Natural killer cell (primary cell): ENCODE measurements around the gene BAIAP2. TPM values are rescaled to one million over a fixed set of nuclear protein-coding genes. Genes with fewer than 3 reads are reported as not detected.
"Not testable (repeated sequence)": the region's sequence is repeated elsewhere in the genome, so short reads cannot be mapped to it uniquely, and the experiment has no call there.

ENCODE experiments used
- ATAC-seq, 3 donors: fragments of 150-1000 bp in 2 of 3; fragments of 200-7000 bp in 1 of 3; cut with Tn5 transposase; 1 replicate in 1 of 3; 2 replicates in 2 of 3; pipeline ENCODE4 v1.10.0; 2021; ENCODE audit warnings: mild to moderate bottlenecking in 2 of 3, moderate library complexity in 2 of 3
- DNase-seq, 2 donors: peaks; one replicate each; pipeline versions ENCODE4 v3.0.0 to v3.0.0-alpha.2; 2013 to 2021; ENCODE audit warnings: mixed read lengths in 1 of 2
- H3K27ac ChIP-seq: one replicate; pipeline ENCODE4 v1.5.1; 2013; ENCODE audit warnings: mild to moderate bottlenecking, low read length
- H3K27me3 ChIP-seq: one replicate; pipeline ENCODE4 v1.6.1; 2013; ENCODE audit warnings: low read length; ENCODE audit not compliant: control insufficient read depth, insufficient read depth
- H3K36me3 ChIP-seq: one replicate; pipeline ENCODE4 v1.6.1; 2013; ENCODE audit warnings: low read length; ENCODE audit not compliant: control insufficient read depth, insufficient read depth
- H3K4me1 ChIP-seq: one replicate; pipeline ENCODE4 v1.6.1; 2013; ENCODE audit warnings: low read length; ENCODE audit not compliant: control insufficient read depth, insufficient read depth
- H3K4me3 ChIP-seq: one replicate; pipeline ENCODE4 v1.5.1; 2013; ENCODE audit warnings: low read length
- H3K9me3 ChIP-seq: one replicate; pipeline ENCODE4 v1.6.1; 2013; ENCODE audit warnings: low read length; ENCODE audit not compliant: control insufficient read depth, insufficient read depth
- H3K27ac Mint-ChIP-seq, 2 donors: one replicate each; pipeline ENCODE4 v1.8.0; 2022; ENCODE audit warnings: mild to moderate bottlenecking in 2 of 2, mixed read lengths in 2 of 2, moderate library complexity in 1 of 2
- H3K27me3 Mint-ChIP-seq, 2 donors: one replicate each; pipeline ENCODE4 v1.8.0; 2022; ENCODE audit warnings: low read depth in 2 of 2, mixed read lengths in 2 of 2
- H3K36me3 Mint-ChIP-seq: one replicate; pipeline ENCODE4 v1.8.0; 2022; ENCODE audit warnings: mixed read lengths
- H3K4me1 Mint-ChIP-seq, 2 donors: one replicate each; pipeline ENCODE4 v1.8.0; 2022; ENCODE audit warnings: mixed read lengths in 2 of 2
- H3K4me3 Mint-ChIP-seq: one replicate; pipeline ENCODE4 v1.8.0; 2022; ENCODE audit warnings: mild to moderate bottlenecking, moderate library complexity, mixed read lengths
- H3K9me3 Mint-ChIP-seq, 2 donors: one replicate each; pipeline ENCODE4 v1.8.0; 2022; ENCODE audit warnings: mixed read lengths in 2 of 2
- CTCF ChIP-seq: fragments of 200-600 bp; IDR thresholded peaks from one replicate; pipeline ENCODE4 v1.8.0; 2022; ENCODE audit warnings: antibody characterized with exemption
- WGBS: methylation state at CpG from one replicate; pipeline ENCODE4 v1.1.7; 2013; ENCODE audit warnings: missing lambda C conversion rate; ENCODE audit not compliant: insufficient coverage; 5-methylcytosine and 5-hydroxymethylcytosine counted together
- intact Hi-C: fragments of 100-400 bp; cut with micrococcal nuclease; formaldehyde crosslinking; loops from one replicate; pipeline ENCODE4 v1.14.2; 2022
- total RNA-seq, 4 donors: library from RNA; stranded (reverse); fragments of 120-200 nt in 1 of 4; gene quantifications; one replicate each; pipeline versions ENCODE4 v1.2.3 to v1.2.4, GENCODE V29; 2013 to 2022

Gene BAIAP2
- total RNA-seq, 3 donors from 2014 or later (not counting 1 experiment from before 2014, with no cell fraction given), result 6.7 to 12.3 (median 10.4) TPM

GRCh38 chr17:81152288-81152828 is 117.4 kb downstream of the BAIAP2 start:
- no peak overlapping the region for H3K4me3 Mint-ChIP-seq
- H3K36me3 ChIP-seq, result no peaks in the 10 kb centered on the region
- H3K36me3 Mint-ChIP-seq, result no peaks in the 10 kb centered on the region
- ATAC-seq (no peak), DNase-seq (no peak)
- 52% methylated on average over 6 of the region's 8 CpGs for WGBS
- H3K4me1 ChIP-seq, result peaks cover 23% of the 10 kb centered on the region
- no peak overlapping the region for H3K27ac Mint-ChIP-seq
- H3K9me3 ChIP-seq, result no peaks in the 10 kb centered on the region
- H3K4me3 ChIP-seq, result no peak overlapping the region
- no peak for TF ChIP-seq CTCF
- no peaks in the 10 kb centered on the region for H3K9me3 Mint-ChIP-seq
- no peaks in the 10 kb centered on the region for H3K27me3 Mint-ChIP-seq
- peaks cover 8 to 22% of the 10 kb centered on the region in 2 donors for H3K4me1 Mint-ChIP-seq
- H3K27ac ChIP-seq, result no peak overlapping the region
- intact Hi-C loops, result no loop called here
- no peaks in the 10 kb centered on the region for H3K27me3 ChIP-seq

- WGBS, result 92% methylated on average over 17 of the region's 17 CpGs
- no peak for ATAC-seq
- H3K36me3 ChIP-seq, result no peaks in the 10 kb centered on the region
- no peak overlapping the region for H3K27ac ChIP-seq
- Mint-ChIP-seq H3K27me3 (no peaks in the 10 kb centered on the region), H3K36me3 (no peaks in the 10 kb centered on the region), H3K27ac (no peak overlapping the region), H3K4me3 (no peak overlapping the region), H3K4me1 (peaks cover 8 to 22% of the 10 kb centered on the region in 2 donors), H3K9me3 (no peaks in the 10 kb centered on the region)
- peak in 1 of 2 donors; percentile 40 for DNase-seq
- H3K4me3 ChIP-seq, result no peak overlapping the region
- no peak for TF ChIP-seq CTCF
- peaks cover 23% of the 10 kb centered on the region for H3K4me1 ChIP-seq
- no peaks in the 10 kb centered on the region for H3K27me3 ChIP-seq
- H3K9me3 ChIP-seq, result no peaks in the 10 kb centered on the region
- intact Hi-C loops, result no loop called here
Observed at GRCh38 chr17:81153340-81153803, 118.4 kb downstream of the BAIAP2 start.

- DNase-seq, H3K9me3 ChIP-seq, H3K27me3 ChIP-seq, H3K27ac Mint-ChIP-seq, intact Hi-C loops, H3K36me3 ChIP-seq, H3K4me3 Mint-ChIP-seq, H3K9me3 Mint-ChIP-seq, H3K27me3 Mint-ChIP-seq, ATAC-seq, H3K36me3 Mint-ChIP-seq, H3K27ac ChIP-seq, H3K4me3 ChIP-seq: not testable (repeated sequence)
- WGBS, result 93% methylated on average over 8 of the region's 9 CpGs
- peaks cover 21% of the 10 kb centered on the region for H3K4me1 ChIP-seq
- H3K4me1 Mint-ChIP-seq, result peaks cover 8 to 24% of the 10 kb centered on the region in 2 donors
Observed at GRCh38 chr17:81154016-81154415, 119.1 kb downstream of the BAIAP2 start.

GRCh38 chr17:81154961-81155360 is 120.0 kb downstream of the BAIAP2 start:
- Histone ChIP-seq H3K9me3 (no peaks in the 10 kb centered on the region), H3K4me1 (peaks cover 21% of the 10 kb centered on the region), H3K36me3 (no peaks in the 10 kb centered on the region), H3K4me3 (no peak overlapping the region), H3K27ac (no peak overlapping the region), H3K27me3 (no peaks in the 10 kb centered on the region)
- no peak for ATAC-seq
- no peak for TF ChIP-seq CTCF
- no peak for DNase-seq
- H3K27ac Mint-ChIP-seq, result no peak overlapping the region
- no peaks in the 10 kb centered on the region for H3K36me3 Mint-ChIP-seq
- H3K4me3 Mint-ChIP-seq, result no peak overlapping the region
- no peaks in the 10 kb centered on the region for H3K27me3 Mint-ChIP-seq
- H3K4me1 Mint-ChIP-seq, result peaks cover 8 to 18% of the 10 kb centered on the region in 2 donors
- no peaks in the 10 kb centered on the region for H3K9me3 Mint-ChIP-seq
- 91% methylated on average over 18 of the region's 18 CpGs for WGBS
- intact Hi-C loops, result no loop called here
